Stromal cell of bone marrow (primary cell): ENCODE results near the gene TDRD1.

Source experiments
- DNase-seq: peaks from one replicate; pipeline ENCODE4 v3.0.0-alpha.2; 2012; ENCODE audit warnings: low read depth

TDRD1 gene

DNA sequence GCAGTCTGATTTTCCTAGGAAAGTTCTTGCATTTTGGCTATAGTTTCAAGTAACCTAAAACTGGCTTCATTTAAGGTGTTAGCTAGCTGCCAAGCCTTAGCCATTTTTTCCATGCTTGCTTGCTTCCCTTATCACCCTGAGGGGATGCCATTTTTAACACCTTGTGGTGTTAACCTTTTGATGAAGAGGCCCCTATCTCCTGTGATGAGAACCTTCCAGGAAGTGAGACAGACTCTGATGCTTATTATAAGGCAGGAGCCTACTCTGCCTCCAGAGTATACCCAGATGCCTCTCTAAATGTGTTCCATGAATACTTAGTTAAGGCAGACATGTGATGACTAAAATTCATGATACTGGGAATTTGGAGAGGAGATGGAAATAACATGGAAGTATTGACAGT lies 55.0 kb downstream of the TDRD1 start:
- DNase-seq, result no peak

DNA sequence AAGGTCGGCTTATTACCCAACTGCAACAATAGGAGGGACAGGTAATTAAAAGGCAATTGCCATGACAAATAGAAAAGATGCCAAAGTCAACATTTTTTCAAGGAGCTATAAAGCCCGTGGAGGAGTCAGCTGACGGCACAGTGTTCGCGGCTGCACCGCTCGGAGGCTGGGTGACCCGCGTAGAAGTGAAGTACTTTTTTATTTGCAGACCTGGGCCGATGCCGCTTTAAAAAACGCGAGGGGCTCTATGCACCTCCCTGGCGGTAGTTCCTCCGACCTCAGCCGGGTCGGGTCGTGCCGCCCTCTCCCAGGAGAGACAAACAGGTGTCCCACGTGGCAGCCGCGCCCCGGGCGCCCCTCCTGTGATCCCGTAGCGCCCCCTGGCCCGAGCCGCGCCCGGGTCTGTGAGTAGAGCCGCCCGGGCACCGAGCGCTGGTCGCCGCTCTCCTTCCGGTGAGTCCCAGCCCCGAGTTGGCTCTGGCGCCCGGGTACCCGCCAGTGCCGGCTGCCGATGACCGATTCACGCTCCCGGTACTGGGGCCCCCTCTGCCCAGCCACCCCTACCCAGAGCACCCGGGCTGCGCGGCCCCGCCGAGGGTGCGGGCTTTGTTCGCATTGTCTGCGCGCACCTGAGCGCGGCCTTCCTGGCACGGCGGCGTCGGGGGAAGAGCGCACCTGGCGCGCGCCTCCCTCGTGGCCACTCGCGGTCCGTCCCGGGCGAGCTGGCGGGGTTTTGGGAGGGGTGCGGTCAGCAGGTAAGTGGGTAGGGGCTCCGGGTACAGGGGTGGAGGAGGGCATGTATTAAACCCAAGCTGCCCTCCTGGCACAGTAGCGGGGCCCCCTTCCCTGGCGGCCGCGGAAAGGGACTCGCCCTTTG lies 60.2 kb downstream of the TDRD1 start, which contains the start of gene VWA2:
Gene VWA2 (plus strand): TSS at position 138 of the 877 bp plus-strand sequence. CDS start 9,460 bp downstream, outside the sequence.
- DNase-seq, result no peak

DNA sequence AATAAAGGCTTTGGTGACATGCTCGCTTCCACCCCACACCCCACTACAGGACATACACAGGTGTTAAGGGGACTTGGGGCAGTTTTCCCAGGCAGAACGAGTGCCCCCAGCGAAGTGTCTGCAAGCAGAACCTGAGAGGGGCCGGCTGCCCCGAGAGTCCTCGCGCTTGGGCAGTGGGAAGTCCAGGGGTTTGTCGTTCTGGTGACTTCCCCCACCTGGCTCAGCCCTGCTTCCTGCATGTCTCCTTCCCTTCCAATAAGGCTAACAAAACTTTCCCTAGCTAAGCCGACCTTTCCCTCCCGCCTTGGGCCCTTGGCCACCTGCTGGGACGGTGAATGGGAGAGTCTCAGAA lies 60.8 kb downstream of the TDRD1 start:
- DNase-seq, result no peak

DNA sequence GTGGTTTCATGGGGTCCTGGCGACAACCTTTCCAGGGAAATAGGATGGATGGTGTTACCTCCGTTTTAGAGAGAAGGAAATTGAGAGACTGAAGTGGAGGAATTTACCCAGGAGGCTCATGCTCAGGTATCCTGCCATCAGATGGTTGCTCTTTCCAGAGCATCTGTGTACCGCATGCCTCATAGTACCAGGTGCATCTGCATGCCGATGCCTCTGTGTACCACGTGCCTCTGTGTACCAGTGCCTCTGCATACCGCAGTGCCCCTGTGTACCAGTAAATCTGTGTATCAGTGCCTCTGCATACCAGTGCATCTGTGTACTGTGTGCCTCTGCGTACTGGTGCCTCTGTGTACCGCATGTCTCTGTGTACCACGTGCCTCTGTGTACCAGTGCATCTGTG lies 63.1 kb downstream of the TDRD1 start:
- DNase-seq, result no peak

DNA sequence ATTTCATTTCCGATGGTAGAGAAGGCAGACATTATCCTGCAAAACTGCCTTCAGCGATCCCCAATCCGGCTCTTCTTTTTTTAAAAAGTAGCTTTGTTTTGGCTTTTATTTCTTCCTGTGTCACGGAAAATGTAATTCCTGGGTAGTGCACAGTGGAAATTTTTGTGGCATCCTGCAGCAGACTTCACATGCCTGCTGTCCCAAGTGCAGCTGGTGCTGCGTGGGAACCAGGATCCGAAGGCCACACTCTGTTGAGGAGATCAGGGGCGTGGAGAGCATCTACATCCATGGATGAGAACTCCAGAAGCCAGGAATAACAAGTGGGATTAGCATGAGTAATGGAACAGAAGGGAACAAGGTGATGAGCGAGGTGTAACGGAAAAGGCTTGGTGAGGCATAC lies 64.5 kb downstream of the TDRD1 start:
- DNase-seq, result no peak

- DNase-seq, result no peak
Observed at GRCh38 chr10:114244126-114244525, 65.0 kb downstream of the TDRD1 start.

DNA sequence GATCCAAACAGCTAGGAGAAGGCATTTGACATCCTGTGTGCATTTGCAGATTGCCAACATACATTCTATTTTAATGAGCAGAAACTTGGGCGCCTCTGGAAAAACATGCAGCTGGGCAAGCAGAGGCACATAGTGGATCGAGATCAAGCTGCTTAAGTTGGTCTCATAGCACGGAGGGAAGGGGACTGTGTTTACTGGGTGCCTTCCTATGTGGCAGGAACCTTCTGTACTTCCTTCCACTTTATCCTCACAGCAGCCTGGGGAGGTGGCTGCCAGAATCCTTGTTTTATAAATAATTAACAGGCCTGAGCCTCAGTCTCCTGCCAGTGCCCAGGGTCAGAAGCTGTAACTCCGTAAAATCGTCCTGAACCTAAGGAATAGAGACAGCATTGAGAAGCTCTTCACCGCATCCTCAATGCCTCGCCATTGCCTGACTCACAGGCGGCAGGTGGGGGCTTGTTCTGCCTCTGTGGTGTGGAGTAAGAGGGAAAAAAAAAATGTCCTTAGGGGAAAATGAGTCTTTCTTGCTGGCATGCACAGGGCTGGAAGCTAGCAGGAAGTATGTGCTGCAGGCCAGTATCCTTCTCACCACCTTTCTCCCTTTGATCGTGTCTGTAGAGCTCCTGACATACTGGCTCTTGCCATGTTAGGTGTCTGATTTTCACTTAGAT lies 66.1 kb downstream of the TDRD1 start:
- DNase-seq, result no peak

DNA sequence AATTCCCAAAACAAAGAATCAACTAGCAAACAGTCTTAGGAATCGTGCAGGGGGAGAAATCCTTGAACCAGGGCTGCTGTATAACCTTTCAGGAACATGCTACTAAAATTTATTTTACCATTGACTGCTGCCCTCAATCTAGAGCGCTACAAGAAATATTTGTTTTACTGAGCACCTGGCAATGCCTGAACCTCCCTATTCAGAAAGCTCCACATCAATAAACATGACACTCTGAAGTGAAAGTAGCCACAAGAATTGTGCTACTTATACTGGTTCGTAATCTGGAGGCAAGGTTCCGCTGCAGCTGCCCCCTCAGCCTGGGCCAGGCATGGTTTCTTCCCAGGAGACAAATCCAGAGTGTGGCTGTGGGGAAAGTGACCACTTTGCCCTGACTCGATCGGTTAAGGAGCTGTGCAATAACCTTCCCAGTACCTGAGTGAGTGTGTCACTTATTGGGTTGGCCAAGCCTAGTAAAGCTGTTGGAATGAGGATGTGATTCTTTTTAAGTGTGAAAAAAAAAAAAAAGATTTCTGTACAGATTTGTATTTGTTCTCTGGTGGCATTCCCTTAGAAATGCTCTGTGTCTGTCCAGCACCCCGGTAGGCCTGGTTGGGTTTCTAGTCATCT lies 67.6 kb downstream of the TDRD1 start:
- no peak for DNase-seq

- DNase-seq, result no peak
Observed at GRCh38 chr10:114250236-114250635, 71.1 kb downstream of the TDRD1 start.

DNA sequence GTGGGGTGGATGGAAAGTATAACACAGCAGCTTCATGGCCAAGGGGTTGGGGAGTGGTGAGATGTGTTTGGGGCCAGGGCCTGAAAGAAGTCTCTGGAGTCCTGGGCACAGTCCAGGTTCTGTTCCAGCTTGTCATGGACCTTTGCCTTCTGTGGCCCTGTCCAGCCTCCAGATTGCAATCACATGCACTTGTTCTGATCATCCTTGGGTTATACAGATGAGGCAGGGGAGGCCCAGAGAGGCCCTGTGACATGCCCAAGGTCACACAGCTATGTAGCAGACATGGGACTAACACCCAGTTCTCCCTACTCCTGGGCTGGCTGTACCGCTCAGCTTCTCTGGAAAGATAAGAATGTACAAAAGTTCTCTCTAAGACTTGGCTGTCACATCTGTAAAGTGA lies 71.6 kb downstream of the TDRD1 start:
- DNase-seq, result no peak

- DNase-seq, result no peak
Observed at GRCh38 chr10:114252092-114252491, 72.9 kb downstream of the TDRD1 start.

- no peak for DNase-seq
Observed at GRCh38 chr10:114252883-114253282, 73.7 kb downstream of the TDRD1 start.

DNA sequence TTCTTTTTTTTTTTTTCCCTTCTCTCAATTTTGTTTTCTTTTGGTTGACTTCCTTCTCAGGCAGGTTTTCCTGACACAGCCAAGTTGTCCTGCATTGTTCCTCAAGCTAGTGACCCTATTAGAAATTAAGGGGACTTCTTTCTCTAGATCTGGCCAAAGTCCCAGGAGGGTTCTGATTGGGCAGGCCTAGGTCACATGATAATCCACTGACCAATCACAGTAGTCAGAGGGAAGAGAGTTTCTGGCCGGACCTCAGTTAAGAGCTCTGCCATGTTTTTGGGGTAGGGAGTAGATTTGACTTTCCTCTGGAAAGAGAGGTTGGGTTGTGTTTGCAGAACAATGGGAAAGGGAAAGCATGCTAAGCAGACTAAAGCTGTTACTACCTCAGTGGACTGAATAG lies 76.1 kb downstream of the TDRD1 start:
- no peak for DNase-seq

GRCh38 chr10:114256008-114256765 lies 77.0 kb downstream of the TDRD1 start:
- DNase-seq, result no peak

DNA sequence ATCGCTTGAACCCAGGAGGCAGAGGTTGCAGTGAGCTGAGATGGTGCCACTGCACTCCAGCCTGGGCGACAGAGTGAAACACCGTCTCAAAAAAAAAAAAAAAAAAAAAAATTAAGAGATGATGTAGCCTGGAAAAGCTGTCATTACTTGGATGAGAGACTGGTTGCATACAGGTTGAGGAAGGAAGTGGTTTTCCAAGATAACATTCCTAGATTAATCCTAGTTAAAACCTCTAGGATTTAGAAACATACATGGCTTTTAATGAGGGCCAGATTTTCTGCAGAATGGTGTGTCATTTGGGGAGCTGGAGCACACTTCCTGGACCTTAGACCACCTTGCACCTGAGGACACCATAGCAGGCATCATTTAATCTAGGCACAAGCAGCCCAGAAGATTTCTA lies 77.7 kb downstream of the TDRD1 start:
- no peak for DNase-seq

GRCh38 chr10:114257498-114257897 lies 78.3 kb downstream of the TDRD1 start:
- DNase-seq, result no peak

GRCh38 chr10:114258274-114258840 lies 79.2 kb downstream of the TDRD1 start:
- DNase-seq, result no peak

DNA sequence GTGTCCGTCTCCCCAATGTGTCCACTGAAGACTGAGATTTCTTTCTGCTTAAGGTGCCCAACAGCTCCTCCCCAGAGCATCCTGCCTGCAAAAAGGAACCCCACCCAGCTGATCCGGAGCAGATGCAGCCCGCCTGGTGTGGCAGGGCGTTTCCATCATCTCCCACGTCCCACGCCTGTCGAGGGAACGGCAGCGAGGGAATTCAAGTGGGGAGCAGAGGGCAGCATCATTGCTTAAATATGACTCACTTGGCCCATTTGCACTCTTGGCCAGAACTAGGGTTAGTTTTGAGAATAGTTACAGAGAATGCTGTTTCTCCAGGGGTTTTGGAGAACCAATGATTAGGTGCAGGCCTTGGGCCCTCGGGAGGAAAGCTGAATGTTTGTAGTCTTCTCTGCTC lies 80.7 kb downstream of the TDRD1 start:
- DNase-seq, result peak; percentile 43

GRCh38 chr10:114260366-114260765 lies 81.2 kb downstream of the TDRD1 start:
- no peak for DNase-seq

DNA sequence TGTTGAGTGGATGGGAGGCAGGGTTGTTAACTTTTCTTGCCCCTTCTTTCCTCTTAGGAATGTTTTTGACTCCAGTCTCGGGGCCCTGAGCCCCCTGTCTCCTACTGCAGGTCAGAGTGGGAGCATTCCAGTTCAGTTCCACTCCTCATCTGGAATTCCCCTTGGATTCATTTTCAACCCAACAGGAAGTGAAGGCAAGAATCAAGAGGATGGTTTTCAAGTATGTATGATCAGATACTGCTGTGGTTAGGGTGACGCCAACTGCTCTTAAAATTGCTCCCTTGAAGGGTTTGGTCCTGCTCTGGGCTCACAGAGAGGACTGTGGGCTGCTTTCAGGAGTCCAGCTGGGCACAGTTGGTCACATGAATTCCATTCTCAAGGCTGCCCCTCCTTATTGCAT lies 81.9 kb downstream of the TDRD1 start:
- DNase-seq, result no peak

- no peak for DNase-seq
Observed at GRCh38 chr10:114262496-114262895, 83.3 kb downstream of the TDRD1 start.
